Measurements from ENCODE around the gene FARP1.
A peak's percentile ranks its signal among the peaks of the same experiment; 100 is the strongest.

FARP1 gene

DNA sequence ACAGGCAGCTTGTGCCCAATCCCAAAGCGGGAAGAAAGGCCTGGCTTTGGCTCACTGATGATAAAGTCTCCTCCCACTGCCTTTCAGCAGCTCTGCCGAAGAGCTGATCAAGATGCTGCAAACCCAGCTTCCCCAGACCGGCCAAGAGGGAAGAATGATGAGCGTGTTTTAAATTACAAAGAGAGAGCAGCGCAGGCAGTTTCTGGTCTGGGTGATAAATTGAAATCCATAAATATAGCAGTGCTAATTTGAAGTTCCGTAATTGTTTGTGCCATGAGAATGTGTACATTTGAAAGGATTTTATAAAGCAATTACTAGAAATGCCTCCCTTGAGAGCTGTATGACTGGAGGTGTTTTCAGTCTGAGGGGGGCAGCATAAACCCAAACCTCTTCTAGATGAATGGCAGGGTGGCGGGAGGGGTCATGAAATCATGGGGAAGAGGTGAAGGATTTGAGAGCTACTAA lies 262.2 kb downstream of the FARP1 start (continued):
- TF ChIP-seq, protein P1, sequence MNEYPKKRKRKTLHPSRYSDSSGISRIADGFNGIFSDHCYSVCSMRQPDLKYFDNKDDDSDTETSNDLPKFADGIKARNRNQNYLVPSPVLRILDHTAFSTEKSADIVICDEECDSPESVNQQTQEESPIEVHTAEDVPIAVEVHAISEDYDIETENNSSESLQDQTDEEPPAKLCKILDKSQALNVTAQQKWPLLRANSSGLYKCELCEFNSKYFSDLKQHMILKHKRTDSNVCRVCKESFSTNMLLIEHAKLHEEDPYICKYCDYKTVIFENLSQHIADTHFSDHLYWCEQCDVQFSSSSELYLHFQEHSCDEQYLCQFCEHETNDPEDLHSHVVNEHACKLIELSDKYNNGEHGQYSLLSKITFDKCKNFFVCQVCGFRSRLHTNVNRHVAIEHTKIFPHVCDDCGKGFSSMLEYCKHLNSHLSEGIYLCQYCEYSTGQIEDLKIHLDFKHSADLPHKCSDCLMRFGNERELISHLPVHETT (tag by site-specific recombination; IDR thresholded peaks at IDR 0.05) = peak; percentile 82; the same call in 1 of the 2 replicates
- TF ChIP-seq, protein P2, sequence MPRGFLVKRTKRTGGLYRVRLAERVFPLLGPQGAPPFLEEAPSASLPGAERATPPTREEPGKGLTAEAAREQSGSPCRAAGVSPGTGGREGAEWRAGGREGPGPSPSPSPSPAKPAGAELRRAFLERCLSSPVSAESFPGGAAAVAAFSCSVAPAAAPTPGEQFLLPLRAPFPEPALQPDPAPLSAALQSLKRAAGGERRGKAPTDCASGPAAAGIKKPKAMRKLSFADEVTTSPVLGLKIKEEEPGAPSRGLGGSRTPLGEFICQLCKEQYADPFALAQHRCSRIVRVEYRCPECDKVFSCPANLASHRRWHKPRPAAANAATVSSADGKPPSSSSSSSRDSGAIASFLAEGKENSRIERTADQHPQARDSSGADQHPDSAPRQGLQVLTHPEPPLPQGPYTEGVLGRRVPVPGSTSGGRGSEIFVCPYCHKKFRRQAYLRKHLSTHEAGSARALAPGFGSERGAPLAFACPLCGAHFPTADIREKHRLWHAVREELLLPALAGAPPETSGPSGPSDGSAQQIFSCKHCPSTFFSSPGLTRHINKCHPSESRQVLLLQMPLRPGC (tag by site-specific recombination; IDR thresholded peaks at IDR 0.05) = peak; percentile 87
- TF ChIP-seq EGR2 (tag by site-specific recombination; IDR thresholded peaks at IDR 0.05; ENCODE audit: low read depth) = no peak
- TF ChIP-seq ZNF596 (tag by site-specific recombination; IDR thresholded peaks at IDR 0.05) = peak; percentile 77
- TF ChIP-seq BCL11A (tag by site-specific recombination; IDR thresholded peaks at IDR 0.05; ENCODE audit: low read depth) = peak; percentile 58; the same call in 1 of the 2 replicates
- no peak for TF ChIP-seq ZNF664 (tag by site-specific recombination; IDR thresholded peaks at IDR 0.05)
- TF ChIP-seq MZF1 (tag by site-specific recombination; IDR thresholded peaks at IDR 0.05; ENCODE audit: borderline replicate concordance) = 0 out of 2 replicates have a peak, but pooled peaks have one; percentile 19
- TF ChIP-seq BCL11B (tag by site-specific recombination; IDR thresholded peaks at IDR 0.05; ENCODE audit: low read depth) = 0 out of 2 replicates have a peak, but pooled peaks have one; percentile 28
- TF ChIP-seq, protein P3, sequence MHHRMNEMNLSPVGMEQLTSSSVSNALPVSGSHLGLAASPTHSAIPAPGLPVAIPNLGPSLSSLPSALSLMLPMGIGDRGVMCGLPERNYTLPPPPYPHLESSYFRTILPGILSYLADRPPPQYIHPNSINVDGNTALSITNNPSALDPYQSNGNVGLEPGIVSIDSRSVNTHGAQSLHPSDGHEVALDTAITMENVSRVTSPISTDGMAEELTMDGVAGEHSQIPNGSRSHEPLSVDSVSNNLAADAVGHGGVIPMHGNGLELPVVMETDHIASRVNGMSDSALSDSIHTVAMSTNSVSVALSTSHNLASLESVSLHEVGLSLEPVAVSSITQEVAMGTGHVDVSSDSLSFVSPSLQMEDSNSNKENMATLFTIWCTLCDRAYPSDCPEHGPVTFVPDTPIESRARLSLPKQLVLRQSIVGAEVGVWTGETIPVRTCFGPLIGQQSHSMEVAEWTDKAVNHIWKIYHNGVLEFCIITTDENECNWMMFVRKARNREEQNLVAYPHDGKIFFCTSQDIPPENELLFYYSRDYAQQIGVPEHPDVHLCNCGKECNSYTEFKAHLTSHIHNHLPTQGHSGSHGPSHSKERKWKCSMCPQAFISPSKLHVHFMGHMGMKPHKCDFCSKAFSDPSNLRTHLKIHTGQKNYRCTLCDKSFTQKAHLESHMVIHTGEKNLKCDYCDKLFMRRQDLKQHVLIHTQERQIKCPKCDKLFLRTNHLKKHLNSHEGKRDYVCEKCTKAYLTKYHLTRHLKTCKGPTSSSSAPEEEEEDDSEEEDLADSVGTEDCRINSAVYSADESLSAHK (tag by site-specific recombination; IDR thresholded peaks at IDR 0.05) = peak; percentile 84
- TF ChIP-seq, protein P4, sequence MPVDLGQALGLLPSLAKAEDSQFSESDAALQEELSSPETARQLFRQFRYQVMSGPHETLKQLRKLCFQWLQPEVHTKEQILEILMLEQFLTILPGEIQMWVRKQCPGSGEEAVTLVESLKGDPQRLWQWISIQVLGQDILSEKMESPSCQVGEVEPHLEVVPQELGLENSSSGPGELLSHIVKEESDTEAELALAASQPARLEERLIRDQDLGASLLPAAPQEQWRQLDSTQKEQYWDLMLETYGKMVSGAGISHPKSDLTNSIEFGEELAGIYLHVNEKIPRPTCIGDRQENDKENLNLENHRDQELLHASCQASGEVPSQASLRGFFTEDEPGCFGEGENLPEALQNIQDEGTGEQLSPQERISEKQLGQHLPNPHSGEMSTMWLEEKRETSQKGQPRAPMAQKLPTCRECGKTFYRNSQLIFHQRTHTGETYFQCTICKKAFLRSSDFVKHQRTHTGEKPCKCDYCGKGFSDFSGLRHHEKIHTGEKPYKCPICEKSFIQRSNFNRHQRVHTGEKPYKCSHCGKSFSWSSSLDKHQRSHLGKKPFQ (tag by site-specific recombination; IDR thresholded peaks at IDR 0.05) = no peak
- TF ChIP-seq ZNF600 (tag by site-specific recombination; IDR thresholded peaks at IDR 0.05) = peak; percentile 55; the same call in 1 of the 2 replicates
- TF ChIP-seq SP7 (tag by site-specific recombination; IDR thresholded peaks at IDR 0.05) = peak; percentile 49; the same call in 1 of the 2 replicates
- TF ChIP-seq OSR2 (tag by site-specific recombination; IDR thresholded peaks at IDR 0.05) = peak; percentile 92
- TF ChIP-seq YY2 (tag by site-specific recombination; IDR thresholded peaks at IDR 0.05) = no peak
- no peak for TF ChIP-seq ZNF768 (tag by site-specific recombination; IDR thresholded peaks at IDR 0.05)
- no peak for TF ChIP-seq ZNF549 (tag by site-specific recombination; IDR thresholded peaks at IDR 0.05)
- TF ChIP-seq ZNF837 (tag by site-specific recombination; IDR thresholded peaks at IDR 0.05) = no peak
- TF ChIP-seq FEZF1 (tag by site-specific recombination; IDR thresholded peaks at IDR 0.05) = peak; percentile 95
- peak; percentile 66; the same call in 1 of the 2 replicates for TF ChIP-seq ZNF2 (tag by site-specific recombination; IDR thresholded peaks at IDR 0.05)
- TF ChIP-seq GLI2 (tag by site-specific recombination; IDR thresholded peaks at IDR 0.05; ENCODE audit: borderline replicate concordance, low read depth) = peak; percentile 80
- TF ChIP-seq ZNF16 (tag by site-specific recombination; IDR thresholded peaks at IDR 0.05; ENCODE audit: low read depth) = peak; percentile 53; the same call in 1 of the 2 replicates
- TF ChIP-seq WT1 (tag by site-specific recombination; IDR thresholded peaks at IDR 0.05) = peak; percentile 90
- TF ChIP-seq, protein P5, sequence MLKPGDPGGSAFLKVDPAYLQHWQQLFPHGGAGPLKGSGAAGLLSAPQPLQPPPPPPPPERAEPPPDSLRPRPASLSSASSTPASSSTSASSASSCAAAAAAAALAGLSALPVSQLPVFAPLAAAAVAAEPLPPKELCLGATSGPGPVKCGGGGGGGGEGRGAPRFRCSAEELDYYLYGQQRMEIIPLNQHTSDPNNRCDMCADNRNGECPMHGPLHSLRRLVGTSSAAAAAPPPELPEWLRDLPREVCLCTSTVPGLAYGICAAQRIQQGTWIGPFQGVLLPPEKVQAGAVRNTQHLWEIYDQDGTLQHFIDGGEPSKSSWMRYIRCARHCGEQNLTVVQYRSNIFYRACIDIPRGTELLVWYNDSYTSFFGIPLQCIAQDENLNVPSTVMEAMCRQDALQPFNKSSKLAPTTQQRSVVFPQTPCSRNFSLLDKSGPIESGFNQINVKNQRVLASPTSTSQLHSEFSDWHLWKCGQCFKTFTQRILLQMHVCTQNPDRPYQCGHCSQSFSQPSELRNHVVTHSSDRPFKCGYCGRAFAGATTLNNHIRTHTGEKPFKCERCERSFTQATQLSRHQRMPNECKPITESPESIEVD (tag by site-specific recombination; IDR thresholded peaks at IDR 0.05) = peak; percentile 97
